Stimulated activated CD4-positive, alpha-beta T cell treated with anti-CD3 and anti-CD28 coated beads, Interleukin-4, amount 100 ng/mL, for 48 hours (primary cell): ENCODE data around the gene MCTS1.
"Not testable (repeated sequence)": the region's sequence is repeated elsewhere in the genome, so short reads cannot be mapped to it uniquely, and the experiment has no call there.

Source experiments
- DNase-seq, 2 donors: peaks; one replicate each; pipeline ENCODE4 v3.0.0-alpha.2; 2020; ENCODE audit warnings: low read depth in 2 of 2

MCTS1 gene

GRCh38 chrX:120629667-120630537 lies 26.0 kb downstream of the MCTS1 start, which contains the start of gene C1GALT1C1:
C1GALT1C1 (minus strand) TSS chrX:120630054; CDS start chrX:120627166, 2,888 bp downstream.
- peak; percentile 77 to 84 for DNase-seq

- DNase-seq = no peak
Observed at GRCh38 chrX:120638619-120639018, 34.7 kb downstream of the MCTS1 start.

- no peak for DNase-seq
Observed at GRCh38 chrX:120642871-120643270, 39.0 kb downstream of the MCTS1 start.

- no peak for DNase-seq
Observed at GRCh38 chrX:120647127-120647526, 43.2 kb downstream of the MCTS1 start.

GRCh38 chrX:120652256-120652655 lies 48.4 kb downstream of the MCTS1 start:
- DNase-seq = not testable (repeated sequence)

- DNase-seq = no peak
Observed at GRCh38 chrX:120653000-120653399, 49.1 kb downstream of the MCTS1 start.

- no peak for DNase-seq
Observed at GRCh38 chrX:120660637-120661036, 56.7 kb downstream of the MCTS1 start.
